ENCODE data around the gene B3GALNT2. TPM values are rescaled to one million over a fixed set of nuclear protein-coding genes. Genes with fewer than 3 reads are reported as not detected.

Gene B3GALNT2
- total and polyA plus RNA-seq, 2 of the 8 experiments (the other 6 are each of a cell fraction or from before 2014, with no cell fraction given), result 15.4 to 39.4 TPM

GRCh38 chr1:235423214-235423652, 81.0 kb downstream of the B3GALNT2 start:
- Histone ChIP-seq H4K91ac (replicated peaks; ENCODE audit: insufficient read length, low read length) (no peak overlapping the region), H3K9me3 (ENCODE audit: insufficient read depth in 2 of 2, low read depth in 1 of 2, low read length in 1 of 2) (no peaks in the 10 kb centered on the region), H2AK5ac (ENCODE audit: low read depth, low read length) (no peak overlapping the region), H3K4me2 (ENCODE audit: insufficient read depth in 1 of 2, low read depth in 2 of 2, low read length in 2 of 2) (no peak overlapping the region), H2BK5ac (ENCODE audit: low read depth, low read length) (no peak overlapping the region), H3K14ac (ENCODE audit: insufficient read length) (no peak overlapping the region), H3K4ac (replicated peaks; ENCODE audit: insufficient read length, low read depth, low read length) (no peak overlapping the region), H2BK12ac (ENCODE audit: low read depth, low read length) (no peak overlapping the region), H3K56ac (replicated peaks; ENCODE audit: insufficient read length, low read depth, low read length) (no peak overlapping the region), H3K36me3 (ENCODE audit: control insufficient read depth in 2 of 4, insufficient read depth in 4 of 4, low read length in 3 of 4) (no peaks in the 10 kb centered on the region), H3K9ac (replicated peaks in 1 of 4; ENCODE audit: extremely low read depth in 1 of 4, low read depth in 3 of 4, low read length in 3 of 4) (no peak overlapping the region), H4K20me1 (replicated peaks in 1 of 2; ENCODE audit: control insufficient read depth in 1 of 2, insufficient read depth in 2 of 2, low read length in 2 of 2) (no peaks in the 10 kb centered on the region), H4K8ac (ENCODE audit: extremely low read depth, insufficient read depth, low read length) (no peak overlapping the region), H3K27ac (ENCODE audit: low read depth, low read length) (no peak overlapping the region), H3K4me3 (ENCODE audit: extremely low read depth in 1 of 4, insufficient read depth in 2 of 4, low read depth in 3 of 4, low read length in 4 of 4) (no peak overlapping the region), H3K4me1 (replicated peaks in 1 of 4; ENCODE audit: control insufficient read depth in 3 of 4, insufficient read depth in 4 of 4, low read length in 3 of 4) (no peaks in the 10 kb centered on the region), H3K18ac (ENCODE audit: extremely low read depth, low read length) (no peak overlapping the region), H3K23ac (ENCODE audit: insufficient read length) (no peak overlapping the region), H2BK20ac (ENCODE audit: low read length) (no peak overlapping the region), H3K23me2 (ENCODE audit: low read depth, low read length) (no peaks in the 10 kb centered on the region), H2BK120ac (replicated peaks; ENCODE audit: low read depth, low read length) (no peak overlapping the region), H3K79me1 (ENCODE audit: low read depth, low read length) (peaks cover 11% of the 10 kb centered on the region), H2BK15ac (ENCODE audit: low read length) (no peak overlapping the region), H4K5ac (ENCODE audit: insufficient read length, low read depth, low read length) (no peak overlapping the region), H3K79me2 (ENCODE audit: control insufficient read depth in 1 of 2, insufficient read depth in 2 of 2, low read length in 2 of 2) (peaks cover 3 to 7% of the 10 kb centered on the region in 2 experiments; a peak in 2 of 4 replicates), H2AFZ (ENCODE audit: low read length) (no peak overlapping the region), H3K27me3 (replicated peaks in 1 of 4; ENCODE audit: control insufficient read depth in 3 of 4, extremely low read depth in 1 of 4, insufficient read depth in 3 of 4, low read length in 3 of 4) (no peaks in the 10 kb centered on the region)
- POLR2A ChIA-PET (ENCODE audit: partially characterized antibody), result interaction anchor here (0.7 to 0.8 kb wide), 2 partner anchors 55 to 95 kb away, joined by 3 read pairs; partner anchors contain the start of gene ARID4B
- no peak for DNase-seq (ENCODE audit: low read depth in 1 of 2, low spot score in 2 of 2)
- CTCF ChIA-PET (ENCODE audit: partially characterized antibody), result interaction anchor here (0.9 to 6.5 kb wide), 6 partner anchors 8 to 319 kb away, joined by 3 to 47 read pairs (median 4); no protein-coding TSS in a partner anchor
- FAIRE-seq, result no peak
- 76% methylated on average over 12 of the region's 12 CpGs; no CpG with 5 or more reads in 1 of the 2 experiments for WGBS, 2 experiments (ENCODE audit: extremely low coverage in 1 of 2, insufficient coverage in 1 of 2, insufficient read length in 1 of 2, insufficient replicate concordance in 2 of 2, low coverage in 1 of 2, low lambda C conversion rate in 2 of 2, missing lambda C conversion rate in 1 of 2)
- TF ChIP-seq TAF7 (optimal IDR thresholded peaks at IDR 0.05; ENCODE audit: borderline replicate concordance, low read depth, low read length), result no peak
- TF ChIP-seq SIX5 (IDR thresholded peaks at IDR 0.05; ENCODE audit: low read depth, low read length), result no peak
- TF ChIP-seq CBX8 (IDR thresholded peaks at IDR 0.05; ENCODE audit: borderline replicate concordance, low read depth, low read length), result no peak

All from H1 (cell line).